HG02870 (cell line): ENCODE measurements around the gene RNF41.

Source experiments
- ATAC-seq: cut with Tn5 transposase; IDR thresholded peaks from one replicate; pipeline ENCODE4 v1.9.1; 2021; ENCODE audit warnings: mild to moderate bottlenecking, moderate library complexity; ENCODE audit not compliant: unreplicated experiment

RNF41 gene

DNA sequence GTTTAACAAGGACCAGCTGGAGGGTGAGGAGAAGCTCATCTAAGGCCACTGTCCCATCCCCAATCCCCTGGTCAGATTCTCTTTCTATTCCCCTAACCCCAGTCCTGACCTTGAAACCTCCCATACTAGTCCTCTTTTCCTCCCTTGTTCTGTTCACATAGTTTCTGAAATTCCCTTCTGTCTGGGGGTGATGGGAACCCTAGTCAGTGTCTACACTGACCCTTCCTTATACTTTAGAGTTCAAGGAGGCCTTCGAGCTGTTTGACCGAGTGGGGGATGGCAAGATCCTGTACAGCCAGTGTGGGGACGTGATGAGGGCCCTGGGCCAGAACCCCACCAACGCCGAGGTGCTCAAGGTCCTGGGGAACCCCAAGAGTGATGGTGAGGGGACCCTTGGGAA is 66.9 kb downstream of the RNF41 start:
- ATAC-seq: no peak

DNA sequence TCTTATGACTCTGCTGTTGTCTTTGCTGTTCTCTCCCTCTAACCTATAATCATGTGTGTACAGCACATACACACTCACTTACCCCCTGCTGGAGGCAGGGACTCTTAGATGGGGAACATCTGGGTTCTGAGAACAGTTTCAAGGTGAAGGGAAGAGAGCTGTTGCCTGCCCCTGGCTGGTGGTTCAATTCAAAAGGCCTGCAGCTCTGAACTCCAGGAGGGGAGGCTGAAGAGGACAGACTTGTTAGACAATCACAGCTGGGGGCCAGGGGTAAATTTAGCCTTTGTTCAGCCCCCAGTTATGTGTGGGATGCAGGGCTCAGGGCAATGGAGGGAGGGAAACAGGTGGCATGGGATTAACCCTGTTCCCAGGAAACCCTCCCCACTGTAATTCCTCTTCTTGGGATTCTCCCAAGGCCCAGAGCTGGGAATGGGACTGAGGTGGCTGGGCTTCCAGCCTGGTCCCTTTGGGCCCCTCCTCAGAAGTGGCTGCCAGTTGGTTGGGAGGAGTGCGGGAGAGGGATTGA is 67.4 kb downstream of the RNF41 start:
- no peak for ATAC-seq

DNA sequence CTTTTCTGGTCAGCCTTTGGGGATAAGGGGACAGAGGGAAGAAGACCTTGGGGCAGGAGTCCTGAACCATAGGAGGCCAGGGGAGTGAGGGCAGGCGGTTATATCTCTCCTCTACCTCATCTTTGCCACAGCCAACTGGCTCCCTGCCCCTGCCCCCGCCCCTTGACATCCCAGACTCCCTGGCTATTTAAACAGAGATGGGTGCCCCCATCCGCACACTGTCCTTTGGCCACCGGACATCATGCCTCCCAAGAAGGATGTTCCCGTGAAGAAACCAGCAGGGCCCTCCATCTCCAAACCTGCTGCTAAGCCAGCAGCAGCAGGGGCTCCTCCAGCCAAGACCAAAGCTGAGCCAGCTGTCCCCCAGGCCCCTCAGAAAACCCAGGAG is 68.0 kb downstream of the RNF41 start:
- ATAC-seq: no peak

DNA sequence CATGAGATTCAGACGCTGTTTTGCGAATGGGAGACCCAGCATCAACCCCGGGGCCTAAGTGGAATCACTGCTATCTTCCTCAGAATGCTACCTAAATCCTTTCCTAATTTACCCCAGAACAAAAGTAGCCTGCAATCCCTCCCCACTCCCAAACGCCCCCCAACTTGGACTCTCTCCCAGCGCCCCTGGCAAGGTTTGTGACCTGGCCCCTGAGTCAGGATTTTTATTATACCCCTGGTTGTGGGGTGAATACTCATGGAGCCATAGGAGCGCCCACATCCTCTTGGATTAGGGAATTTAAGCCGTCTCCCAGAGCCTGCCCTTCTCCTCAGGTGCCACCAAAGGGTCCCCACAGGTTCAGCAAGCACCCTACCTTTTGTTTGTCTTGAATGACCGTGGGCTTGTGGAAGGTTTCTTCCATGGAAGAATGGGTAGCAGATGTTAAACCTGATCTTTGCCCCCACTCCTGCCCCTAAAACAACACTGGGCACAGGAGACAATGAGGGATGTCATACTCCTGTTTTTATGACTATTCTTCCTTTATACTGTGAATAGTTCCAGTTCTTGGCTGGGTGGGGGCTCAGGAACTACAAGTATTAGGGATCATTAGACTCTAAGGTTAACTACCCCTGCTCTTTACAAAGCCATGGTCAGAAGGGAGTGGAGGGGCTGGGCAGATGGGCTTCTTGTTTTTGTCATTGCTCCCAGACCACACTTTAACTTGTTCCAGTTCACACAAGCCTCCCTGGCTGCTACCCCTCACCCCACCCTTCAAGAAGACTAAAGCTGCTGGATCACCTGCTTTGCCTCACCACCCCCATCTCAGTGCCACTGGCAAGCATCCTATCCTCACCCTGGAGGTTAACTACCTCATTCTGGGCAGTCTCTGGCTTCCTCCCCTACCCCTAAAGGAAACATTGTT is 68.7 kb downstream of the RNF41 start:
- no peak for ATAC-seq
